Neutrophil (primary cell): ENCODE measurements around the gene C16orf95.

Source experiments
- H3K27ac ChIP-seq: fragments of 200-600 bp; sonication (generic); 2 replicates; pipeline ENCODE4 v1.5.1; 2016; ENCODE audit warnings: mild to moderate bottlenecking, moderate library complexity
- H3K27me3 ChIP-seq: fragments of 200-600 bp; sonication (generic); 2 replicates; pipeline ENCODE4 v1.6.0; 2016; ENCODE audit warnings: mild to moderate bottlenecking
- H3K36me3 ChIP-seq: fragments of 200-600 bp; sonication (generic); 2 replicates; pipeline ENCODE4 v1.5.1; 2017
- H3K4me1 ChIP-seq, 2 experiments: fragments of 200-600 bp in 1 of 2; sonication (generic) in 1 of 2; 1 replicate in 1 of 2; 2 replicates in 1 of 2; pipeline versions ENCODE4 v1.5.1 to v1.6.1; 2013 to 2016; ENCODE audit warnings: low read depth in 1 of 2, low read length in 1 of 2, mild to moderate bottlenecking in 1 of 2, moderate library complexity in 1 of 2; ENCODE audit not compliant: control insufficient read depth in 1 of 2, insufficient read depth in 1 of 2
- H3K4me3 ChIP-seq, 2 experiments: fragments of 200-600 bp in 1 of 2; sonication (generic) in 1 of 2; 1 replicate in 1 of 2; 2 replicates in 1 of 2; pipeline ENCODE4 v1.5.1; 2013 to 2016; ENCODE audit warnings: low read depth in 1 of 2, low read length in 1 of 2, mild to moderate bottlenecking in 1 of 2, moderate library complexity in 1 of 2
- H3K9me3 ChIP-seq: fragments of 200-600 bp; sonication (generic); 2 replicates; pipeline ENCODE4 v1.5.1; 2016
- CTCF ChIP-seq: fragments of 200-600 bp; sonication (generic); IDR thresholded peaks from 2 replicates; pipeline ENCODE4 v1.5.1; 2016; ENCODE audit warnings: antibody characterized with exemption

C16orf95 gene

GRCh38 chr16:87361916-87362619 lies 44.9 kb upstream of the C16orf95 start:
- Histone ChIP-seq H3K27me3 (no peaks in the 10 kb centered on the region), H3K4me1 (peaks cover 0 to 5% of the 10 kb centered on the region in 2 experiments), H3K9me3 (no peaks in the 10 kb centered on the region), H3K4me3 (no peak overlapping the region), H3K27ac (no peak overlapping the region), H3K36me3 (no peaks in the 10 kb centered on the region)
- TF ChIP-seq CTCF: no peak

GRCh38 chr16:87360862-87361610 lies 43.8 kb upstream of the C16orf95 start:
- no peaks in the 10 kb centered on the region for H3K9me3 ChIP-seq
- TF ChIP-seq CTCF: no peak

GRCh38 chr16:87359121-87359520 lies 41.9 kb upstream of the C16orf95 start:
- H3K36me3 ChIP-seq: no peaks in the 10 kb centered on the region
- H3K9me3 ChIP-seq: no peaks in the 10 kb centered on the region
- no peak overlapping the region for H3K4me3 ChIP-seq
- peaks cover 0 to under 1% of the 10 kb centered on the region in 2 experiments for H3K4me1 ChIP-seq
- TF ChIP-seq CTCF: no peak
- no peaks in the 10 kb centered on the region for H3K27me3 ChIP-seq
- no peak overlapping the region for H3K27ac ChIP-seq

More at GRCh38 chr16:87360862-87361610, 43.8 kb upstream of the C16orf95 start:
- peaks cover 0 to 5% of the 10 kb centered on the region in 2 experiments for H3K4me1 ChIP-seq
- H3K4me3 ChIP-seq: no peak overlapping the region
- H3K36me3 ChIP-seq: no peaks in the 10 kb centered on the region
- H3K27ac ChIP-seq: no peak overlapping the region
- H3K27me3 ChIP-seq: no peaks in the 10 kb centered on the region

GRCh38 chr16:87358696-87359095 lies 41.5 kb upstream of the C16orf95 start:
- H3K36me3 ChIP-seq: no peaks in the 10 kb centered on the region
- no peak overlapping the region for H3K27ac ChIP-seq
- no peaks in the 10 kb centered on the region for H3K9me3 ChIP-seq
- H3K4me3 ChIP-seq: no peak overlapping the region
- H3K4me1 ChIP-seq: no peaks in the 10 kb centered on the region
- H3K27me3 ChIP-seq: no peaks in the 10 kb centered on the region
- TF ChIP-seq CTCF: no peak

- no peak overlapping the region for H3K4me3 ChIP-seq
- TF ChIP-seq CTCF: no peak
- H3K36me3 ChIP-seq: no peaks in the 10 kb centered on the region
- H3K27me3 ChIP-seq: no peaks in the 10 kb centered on the region
- H3K9me3 ChIP-seq: no peaks in the 10 kb centered on the region
- H3K4me1 ChIP-seq: no peaks in the 10 kb centered on the region
- H3K27ac ChIP-seq: no peak overlapping the region
Measured at GRCh38 chr16:87358250-87358649, 41.1 kb upstream of the C16orf95 start.
